ENCODE measurements around the gene PHF12. TPM values are rescaled to one million over a fixed set of nuclear protein-coding genes. Genes with fewer than 3 reads are reported as not detected.

PHF12 gene
- total and polyA plus RNA-seq, 2 of the 8 experiments (the other 6 are each of a cell fraction or from before 2014, with no cell fraction given) = 38.8 to 65.7 TPM

DNA sequence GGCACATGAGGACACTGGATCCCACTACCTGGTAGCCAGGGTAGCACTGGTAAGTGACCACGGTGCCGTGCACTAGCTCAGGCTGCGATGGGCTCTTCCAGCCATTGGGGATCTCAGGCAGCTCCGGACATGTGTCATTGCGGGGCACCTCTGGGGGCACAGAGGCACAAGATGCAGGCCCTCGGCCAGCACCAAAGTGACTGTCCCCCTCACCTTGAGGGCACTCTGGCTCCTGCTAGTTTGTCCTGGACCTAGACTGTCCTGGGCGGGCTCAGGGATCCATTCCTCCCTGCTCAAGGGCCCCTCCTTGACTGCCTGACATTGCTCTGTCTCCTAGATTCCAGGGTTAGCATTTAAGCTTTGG is 6.7 kb upstream of the PHF12 start (continued):
- TF ChIP-seq, protein P1, sequence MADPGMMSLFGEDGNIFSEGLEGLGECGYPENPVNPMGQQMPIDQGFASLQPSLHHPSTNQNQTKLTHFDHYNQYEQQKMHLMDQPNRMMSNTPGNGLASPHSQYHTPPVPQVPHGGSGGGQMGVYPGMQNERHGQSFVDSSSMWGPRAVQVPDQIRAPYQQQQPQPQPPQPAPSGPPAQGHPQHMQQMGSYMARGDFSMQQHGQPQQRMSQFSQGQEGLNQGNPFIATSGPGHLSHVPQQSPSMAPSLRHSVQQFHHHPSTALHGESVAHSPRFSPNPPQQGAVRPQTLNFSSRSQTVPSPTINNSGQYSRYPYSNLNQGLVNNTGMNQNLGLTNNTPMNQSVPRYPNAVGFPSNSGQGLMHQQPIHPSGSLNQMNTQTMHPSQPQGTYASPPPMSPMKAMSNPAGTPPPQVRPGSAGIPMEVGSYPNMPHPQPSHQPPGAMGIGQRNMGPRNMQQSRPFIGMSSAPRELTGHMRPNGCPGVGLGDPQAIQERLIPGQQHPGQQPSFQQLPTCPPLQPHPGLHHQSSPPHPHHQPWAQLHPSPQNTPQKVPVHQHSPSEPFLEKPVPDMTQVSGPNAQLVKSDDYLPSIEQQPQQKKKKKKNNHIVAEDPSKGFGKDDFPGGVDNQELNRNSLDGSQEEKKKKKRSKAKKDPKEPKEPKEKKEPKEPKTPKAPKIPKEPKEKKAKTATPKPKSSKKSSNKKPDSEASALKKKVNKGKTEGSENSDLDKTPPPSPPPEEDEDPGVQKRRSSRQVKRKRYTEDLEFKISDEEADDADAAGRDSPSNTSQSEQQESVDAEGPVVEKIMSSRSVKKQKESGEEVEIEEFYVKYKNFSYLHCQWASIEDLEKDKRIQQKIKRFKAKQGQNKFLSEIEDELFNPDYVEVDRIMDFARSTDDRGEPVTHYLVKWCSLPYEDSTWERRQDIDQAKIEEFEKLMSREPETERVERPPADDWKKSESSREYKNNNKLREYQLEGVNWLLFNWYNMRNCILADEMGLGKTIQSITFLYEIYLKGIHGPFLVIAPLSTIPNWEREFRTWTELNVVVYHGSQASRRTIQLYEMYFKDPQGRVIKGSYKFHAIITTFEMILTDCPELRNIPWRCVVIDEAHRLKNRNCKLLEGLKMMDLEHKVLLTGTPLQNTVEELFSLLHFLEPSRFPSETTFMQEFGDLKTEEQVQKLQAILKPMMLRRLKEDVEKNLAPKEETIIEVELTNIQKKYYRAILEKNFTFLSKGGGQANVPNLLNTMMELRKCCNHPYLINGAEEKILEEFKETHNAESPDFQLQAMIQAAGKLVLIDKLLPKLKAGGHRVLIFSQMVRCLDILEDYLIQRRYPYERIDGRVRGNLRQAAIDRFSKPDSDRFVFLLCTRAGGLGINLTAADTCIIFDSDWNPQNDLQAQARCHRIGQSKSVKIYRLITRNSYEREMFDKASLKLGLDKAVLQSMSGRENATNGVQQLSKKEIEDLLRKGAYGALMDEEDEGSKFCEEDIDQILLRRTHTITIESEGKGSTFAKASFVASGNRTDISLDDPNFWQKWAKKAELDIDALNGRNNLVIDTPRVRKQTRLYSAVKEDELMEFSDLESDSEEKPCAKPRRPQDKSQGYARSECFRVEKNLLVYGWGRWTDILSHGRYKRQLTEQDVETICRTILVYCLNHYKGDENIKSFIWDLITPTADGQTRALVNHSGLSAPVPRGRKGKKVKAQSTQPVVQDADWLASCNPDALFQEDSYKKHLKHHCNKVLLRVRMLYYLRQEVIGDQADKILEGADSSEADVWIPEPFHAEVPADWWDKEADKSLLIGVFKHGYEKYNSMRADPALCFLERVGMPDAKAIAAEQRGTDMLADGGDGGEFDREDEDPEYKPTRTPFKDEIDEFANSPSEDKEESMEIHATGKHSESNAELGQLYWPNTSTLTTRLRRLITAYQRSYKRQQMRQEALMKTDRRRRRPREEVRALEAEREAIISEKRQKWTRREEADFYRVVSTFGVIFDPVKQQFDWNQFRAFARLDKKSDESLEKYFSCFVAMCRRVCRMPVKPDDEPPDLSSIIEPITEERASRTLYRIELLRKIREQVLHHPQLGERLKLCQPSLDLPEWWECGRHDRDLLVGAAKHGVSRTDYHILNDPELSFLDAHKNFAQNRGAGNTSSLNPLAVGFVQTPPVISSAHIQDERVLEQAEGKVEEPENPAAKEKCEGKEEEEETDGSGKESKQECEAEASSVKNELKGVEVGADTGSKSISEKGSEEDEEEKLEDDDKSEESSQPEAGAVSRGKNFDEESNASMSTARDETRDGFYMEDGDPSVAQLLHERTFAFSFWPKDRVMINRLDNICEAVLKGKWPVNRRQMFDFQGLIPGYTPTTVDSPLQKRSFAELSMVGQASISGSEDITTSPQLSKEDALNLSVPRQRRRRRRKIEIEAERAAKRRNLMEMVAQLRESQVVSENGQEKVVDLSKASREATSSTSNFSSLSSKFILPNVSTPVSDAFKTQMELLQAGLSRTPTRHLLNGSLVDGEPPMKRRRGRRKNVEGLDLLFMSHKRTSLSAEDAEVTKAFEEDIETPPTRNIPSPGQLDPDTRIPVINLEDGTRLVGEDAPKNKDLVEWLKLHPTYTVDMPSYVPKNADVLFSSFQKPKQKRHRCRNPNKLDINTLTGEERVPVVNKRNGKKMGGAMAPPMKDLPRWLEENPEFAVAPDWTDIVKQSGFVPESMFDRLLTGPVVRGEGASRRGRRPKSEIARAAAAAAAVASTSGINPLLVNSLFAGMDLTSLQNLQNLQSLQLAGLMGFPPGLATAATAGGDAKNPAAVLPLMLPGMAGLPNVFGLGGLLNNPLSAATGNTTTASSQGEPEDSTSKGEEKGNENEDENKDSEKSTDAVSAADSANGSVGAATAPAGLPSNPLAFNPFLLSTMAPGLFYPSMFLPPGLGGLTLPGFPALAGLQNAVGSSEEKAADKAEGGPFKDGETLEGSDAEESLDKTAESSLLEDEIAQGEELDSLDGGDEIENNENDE (IDR thresholded peaks at IDR 0.05; ENCODE audit: insufficient replicate concordance, low read length) = no peak
- TF ChIP-seq EP300 (IDR thresholded peaks at IDR 0.05; ENCODE audit: borderline replicate concordance in 1 of 2, low read depth in 2 of 2, low read length in 2 of 2) (no peak), KDM5A (IDR thresholded peaks at IDR 0.05; ENCODE audit: low read length) (no peak), CEBPB (IDR thresholded peaks at IDR 0.05; ENCODE audit: low read depth, low read length) (no peak), RBBP5 (IDR thresholded peaks at IDR 0.05; ENCODE audit: borderline replicate concordance, low read depth, low read length) (no peak), TBP (IDR thresholded peaks at IDR 0.05; ENCODE audit: low read depth, low read length) (no peak), MAFK (IDR thresholded peaks at IDR 0.05; ENCODE audit: low read depth, low read length) (no peak)
